ENCODE measurements around the gene ZCCHC24. TPM values are rescaled to one million over a fixed set of nuclear protein-coding genes. Genes with fewer than 3 reads are reported as not detected.

ZCCHC24 gene
- total RNA-seq, 6 experiments from 2014 or later, result 33.2 to 40.3 (median 37.5) TPM

- H3K4me3 Mint-ChIP-seq, result peak overlapping the region; percentile 93
- H3K9me3 Mint-ChIP-seq, result no peaks in the 10 kb centered on the region
- H3K27me3 Mint-ChIP-seq (ENCODE audit: insufficient read depth), result peaks cover 4% of the 10 kb centered on the region
- TF ChIP-seq CTCF (IDR thresholded peaks at IDR 0.05), result no peak
- peaks cover 39% of the 10 kb centered on the region for H3K36me3 Mint-ChIP-seq (ENCODE audit: low read depth)
- peak overlapping the region; percentile 89 for H3K27ac Mint-ChIP-seq
- no peak for DNase-seq
- H3K4me1 Mint-ChIP-seq (ENCODE audit: low read depth), result peaks cover 19% of the 10 kb centered on the region
Measured at GRCh38 chr10:79348640-79348988, 96.8 kb downstream of the ZCCHC24 start.

GRCh38 chr10:79347894-79348639 lies 97.4 kb downstream of the ZCCHC24 start:
- H3K9me3 Mint-ChIP-seq, result no peaks in the 10 kb centered on the region
- peaks cover 33% of the 10 kb centered on the region for H3K36me3 Mint-ChIP-seq (ENCODE audit: low read depth)
- DNase-seq, result peak; percentile 33
- H3K4me3 Mint-ChIP-seq, result peak overlapping the region; percentile 93
- peaks cover 19% of the 10 kb centered on the region for H3K4me1 Mint-ChIP-seq (ENCODE audit: low read depth)
- H3K27me3 Mint-ChIP-seq (ENCODE audit: insufficient read depth), result peaks cover 4% of the 10 kb centered on the region
- TF ChIP-seq CTCF (IDR thresholded peaks at IDR 0.05), result no peak
- H3K27ac Mint-ChIP-seq, result peak overlapping the region; percentile 89

- peak within 1 kb of the TSS; percentile 93 for H3K4me3 Mint-ChIP-seq
- peak; percentile 96 for TF ChIP-seq CTCF (IDR thresholded peaks at IDR 0.05)
Measured at GRCh38 chr10:79347226-79347893, 98.1 kb downstream of the ZCCHC24 start, which contains the start of gene PPIF. PPIF (plus strand) TSS chr10:79347469; CDS start chr10:79347549, 80 bp downstream.

GRCh38 chr10:79346388-79347225 lies 98.8 kb downstream of the ZCCHC24 start:
- Mint-ChIP-seq H3K4me1 (ENCODE audit: low read depth) (peaks cover 19% of the 10 kb centered on the region), H3K27me3 (ENCODE audit: insufficient read depth) (peaks cover 4% of the 10 kb centered on the region), H3K9me3 (no peaks in the 10 kb centered on the region), H3K27ac (no peak overlapping the region), H3K36me3 (ENCODE audit: low read depth) (peaks cover 23% of the 10 kb centered on the region), H3K4me3 (peak overlapping the region; percentile 32; the same call in 1 of the 2 replicates)
- DNase-seq, result no peak
- no peak for TF ChIP-seq CTCF (IDR thresholded peaks at IDR 0.05)

More at GRCh38 chr10:79347226-79347893, 98.1 kb downstream of the ZCCHC24 start, which contains the start of gene PPIF:
- Mint-ChIP-seq H3K27me3 (ENCODE audit: insufficient read depth) (peaks cover 4% of the 10 kb centered on the region), H3K27ac (peak within 1 kb of the TSS; percentile 89), H3K9me3 (no peaks in the 10 kb centered on the region), H3K36me3 (ENCODE audit: low read depth) (peaks cover 26% of the 10 kb centered on the region), H3K4me1 (ENCODE audit: low read depth) (peaks cover 19% of the 10 kb centered on the region)
- peak; percentile 89 for DNase-seq

- Mint-ChIP-seq H3K9me3 (no peaks in the 10 kb centered on the region), H3K4me1 (ENCODE audit: low read depth) (peaks cover 19% of the 10 kb centered on the region), H3K27me3 (ENCODE audit: insufficient read depth) (peaks cover 4% of the 10 kb centered on the region), H3K36me3 (ENCODE audit: low read depth) (peaks cover 23% of the 10 kb centered on the region), H3K4me3 (no peak overlapping the region), H3K27ac (no peak overlapping the region)
- TF ChIP-seq CTCF (IDR thresholded peaks at IDR 0.05), result no peak
- DNase-seq, result no peak
Measured at GRCh38 chr10:79346012-79346340, 99.4 kb downstream of the ZCCHC24 start.

All from HFFc6 (cell line).